ENCODE measurements around the gene C3orf62. TPM values are rescaled to one million over a fixed set of nuclear protein-coding genes. Genes with fewer than 3 reads are reported as not detected.

The C3orf62 gene
- total and polyA plus RNA-seq, 10 of the 15 experiments (the other 5 are each of a cell fraction or from before 2014, with no cell fraction given): 2.7 to 7.5 (median 4.2) TPM

GRCh38 chr3:49316696-49317457 lies 39.8 kb upstream of the C3orf62 start:
- Histone ChIP-seq H3K9me3 (replicated peaks; ENCODE audit: control insufficient read depth, insufficient read depth, low read length) (no peaks in the 10 kb centered on the region), H3K4me3 (no peak overlapping the region), H2AFZ (ENCODE audit: control insufficient read depth, low read depth, low read length) (no peak overlapping the region), H3K27ac (ENCODE audit: control insufficient read depth, insufficient read depth) (no peak overlapping the region), H3K4me2 (ENCODE audit: control insufficient read depth, insufficient read depth) (no peak overlapping the region), H3K79me2 (ENCODE audit: control insufficient read depth, insufficient read depth, low read length) (peaks cover 2% of the 10 kb centered on the region; the same call in 1 of the 2 replicates), H3K4me1 (ENCODE audit: control insufficient read depth, insufficient read depth, low read length) (peaks cover 5% of the 10 kb centered on the region), H3K9ac (ENCODE audit: control insufficient read depth, insufficient read depth, low read length) (no peak overlapping the region), H3K27me3 (replicated peaks in 1 of 2; ENCODE audit: control insufficient read depth in 2 of 2, insufficient read depth in 2 of 2, low read length in 1 of 2) (no peaks in the 10 kb centered on the region), H4K20me1 (ENCODE audit: control insufficient read depth, insufficient read depth) (no peaks in the 10 kb centered on the region), H3K36me3 (ENCODE audit: control insufficient read depth in 2 of 2, insufficient read depth in 2 of 2, low read length in 1 of 2) (peaks cover 9 to 26% of the 10 kb centered on the region in 2 experiments)
- FAIRE-seq (no peak), DNase-seq (ENCODE audit: low read depth, low spot score) (no peak), ATAC-seq (no peak)
- CTCF ChIA-PET: no interaction called here
- no peak for TF ChIP-seq FOXK2 (IDR thresholded peaks at IDR 0.05)
- peak; percentile 18; the same call in 1 of the 2 replicates for TF ChIP-seq POLR2A (IDR thresholded peaks at IDR 0.05; ENCODE audit: low read depth, low read length)
- TF ChIP-seq ELK1 (IDR thresholded peaks at IDR 0.05; ENCODE audit: low read depth, low read length): no peak
- peak; percentile 22; the same call in 1 of the 2 replicates for TF ChIP-seq POLR2AphosphoS5 (IDR thresholded peaks at IDR 0.05; ENCODE audit: low read length)
- intact Hi-C loops (cut with micrococcal nuclease; ENCODE audit: unreplicated experiment) (no loop called here), in situ Hi-C loops (cut with MboI) (no loop called here)
- 97% methylated on average over 16 of the region's 16 CpGs for WGBS (ENCODE audit: insufficient coverage, insufficient replicate concordance, low lambda C conversion rate, missing lambda C conversion rate)
- no TSS peak for BruUV-seq (replicated peaks)
- POLR2A ChIA-PET: interaction anchor here (0.7 kb wide), 1 partner anchor 24 kb away, joined by 5 read pairs; no protein-coding TSS in a partner anchor
- RAD21 ChIA-PET (ENCODE audit: unreplicated experiment): no interaction called here
- SMC1A ChIA-PET (ENCODE audit: uncharacterized antibody, unreplicated experiment): no interaction called here

All from GM12878 (cell line).